Loucy (cell line): ENCODE measurements around the gene NR2F1.

ENCODE experiments used
- H2AFZ ChIP-seq: fragments of 200-600 bp; sonication (generic); 2 replicates; pipeline ENCODE4 v1.6.0; 2016; ENCODE audit warnings: antibody characterized with exemption, mild to moderate bottlenecking, low read length, moderate library complexity
- H3F3A ChIP-seq: fragments of 200-600 bp; 2 replicates; pipeline ENCODE4 v1.6.0; 2016; ENCODE audit warnings: antibody characterized with exemption, low read depth, mild to moderate bottlenecking
- H3K27me3 ChIP-seq: fragments of 200-600 bp; sonication (generic); 2 replicates; pipeline ENCODE4 v1.6.1; 2014; ENCODE audit warnings: low read length, mild to moderate bottlenecking; ENCODE audit not compliant: insufficient read depth, poor library complexity, severe bottlenecking
- H3K36me3 ChIP-seq: fragments of 200-600 bp; sonication (generic); 2 replicates; pipeline ENCODE4 v1.6.1; 2016; ENCODE audit warnings: low read length; ENCODE audit not compliant: insufficient read depth
- H3K4me1 ChIP-seq: fragments of 200-600 bp; sonication (generic); 2 replicates; pipeline ENCODE4 v1.5.1; 2014; ENCODE audit warnings: low read length, mild to moderate bottlenecking; ENCODE audit not compliant: insufficient read depth, poor library complexity, severe bottlenecking
- H3K4me2 ChIP-seq: fragments of 200-600 bp; sonication (generic); 2 replicates; pipeline ENCODE4 v1.6.0; 2014; ENCODE audit warnings: antibody characterized with exemption, low read length, low read depth, mild to moderate bottlenecking; ENCODE audit not compliant: poor library complexity, severe bottlenecking
- H3K4me3 ChIP-seq: fragments of 200-600 bp; sonication (generic); 2 replicates; pipeline ENCODE4 v1.5.1; 2014; ENCODE audit warnings: low read length, mild to moderate bottlenecking, mixed read lengths; ENCODE audit not compliant: poor library complexity, severe bottlenecking
- H3K79me2 ChIP-seq: fragments of 200-600 bp; sonication (generic); 2 replicates; pipeline ENCODE4 v1.6.1; 2014; ENCODE audit warnings: low read length; ENCODE audit not compliant: insufficient read depth
- H3K9ac ChIP-seq: fragments of 200-600 bp; sonication (generic); 2 replicates; pipeline ENCODE4 v1.6.0; 2014; ENCODE audit warnings: mild to moderate bottlenecking, low read depth, low read length, moderate library complexity; ENCODE audit not compliant: poor library complexity, severe bottlenecking
- H3K9me2 ChIP-seq: fragments of 200-600 bp; sonication (generic); replicated peaks from 2 replicates; pipeline ENCODE4 v1.6.1; 2016; ENCODE audit warnings: low read depth, low read length, mixed read lengths
- H3K9me3 ChIP-seq: fragments of 200-600 bp; sonication (generic); 2 replicates; pipeline ENCODE4 v1.6.1; 2014; ENCODE audit warnings: mild to moderate bottlenecking, antibody characterized with exemption, low read length, low read depth; ENCODE audit not compliant: insufficient read depth
- H4K20me1 ChIP-seq: fragments of 200-600 bp; sonication (generic); 2 replicates; pipeline ENCODE4 v1.6.0; 2014; ENCODE audit warnings: antibody characterized with exemption, low read length, mild to moderate bottlenecking; ENCODE audit not compliant: insufficient read depth, poor library complexity, severe bottlenecking
- CTCF ChIP-seq: fragments of 200-600 bp; sonication (generic); conservative IDR thresholded peaks from 2 replicates; pipeline ENCODE4 v1.5.1; 2014; ENCODE audit warnings: mild to moderate bottlenecking, antibody characterized with exemption, low read length
- EZH2phosphoT487 ChIP-seq: fragments of 200-600 bp; IDR thresholded peaks from 2 replicates; pipeline ENCODE4 v1.6.1; 2018; ENCODE audit warnings: antibody characterized with exemption, mild to moderate bottlenecking, moderate library complexity, borderline replicate concordance

NR2F1 gene

GRCh38 chr5:93636837-93637236, 53.8 kb downstream of the NR2F1 start:
- Histone ChIP-seq H3K4me1 (peaks cover 4% of the 10 kb centered on the region), H3K4me2 (no peak overlapping the region), H3K79me2 (no peaks in the 10 kb centered on the region), H3K9me2 (no peaks in the 10 kb centered on the region), H3K36me3 (no peaks in the 10 kb centered on the region), H3K9me3 (no peaks in the 10 kb centered on the region), H3F3A (no peaks in the 10 kb centered on the region), H3K27me3 (no peaks in the 10 kb centered on the region), H3K4me3 (no peak overlapping the region), H4K20me1 (no peaks in the 10 kb centered on the region), H3K9ac (no peak overlapping the region), H2AFZ (no peak overlapping the region)
- no peak for TF ChIP-seq EZH2phosphoT487
- no peak for TF ChIP-seq CTCF

GRCh38 chr5:93637697-93638096, 54.7 kb downstream of the NR2F1 start:
- no peaks in the 10 kb centered on the region for H4K20me1 ChIP-seq
- H3K4me2 ChIP-seq: no peak overlapping the region
- H3K36me3 ChIP-seq: no peaks in the 10 kb centered on the region
- no peak overlapping the region for H3K4me3 ChIP-seq
- no peak for TF ChIP-seq EZH2phosphoT487
- TF ChIP-seq CTCF: no peak
- no peaks in the 10 kb centered on the region for H3F3A ChIP-seq
- peaks cover 4% of the 10 kb centered on the region for H3K4me1 ChIP-seq
- H3K9me3 ChIP-seq: no peaks in the 10 kb centered on the region
- no peak overlapping the region for H2AFZ ChIP-seq
- H3K9ac ChIP-seq: no peak overlapping the region
- no peaks in the 10 kb centered on the region for H3K79me2 ChIP-seq
- no peaks in the 10 kb centered on the region for H3K27me3 ChIP-seq
- no peaks in the 10 kb centered on the region for H3K9me2 ChIP-seq

DNA sequence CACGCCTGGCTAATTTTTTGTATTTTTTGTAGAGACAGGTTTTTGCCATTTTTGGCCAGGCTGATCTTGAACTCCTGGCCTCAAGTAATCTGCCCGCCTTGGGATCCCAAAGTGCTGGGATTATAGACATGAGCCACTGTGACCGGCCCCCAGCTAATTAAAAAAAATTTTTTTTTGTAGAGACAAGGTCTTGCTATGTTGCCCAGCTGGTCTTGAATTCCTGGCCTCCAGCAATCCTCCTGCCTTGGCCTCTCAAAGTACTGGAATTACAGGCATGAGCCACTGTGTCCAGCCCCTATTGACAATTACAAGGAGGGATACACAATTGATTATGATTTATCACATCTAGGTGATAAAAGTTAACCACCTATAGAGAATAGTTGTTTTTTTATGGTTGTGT, 59.5 kb downstream of the NR2F1 start:
- Histone ChIP-seq H3F3A (no peaks in the 10 kb centered on the region), H3K36me3 (no peaks in the 10 kb centered on the region), H3K4me2 (no peak overlapping the region), H3K79me2 (no peaks in the 10 kb centered on the region), H3K9me2 (no peaks in the 10 kb centered on the region), H2AFZ (no peak overlapping the region), H3K9me3 (no peaks in the 10 kb centered on the region), H3K27me3 (no peaks in the 10 kb centered on the region), H3K9ac (no peak overlapping the region), H3K4me3 (no peak overlapping the region), H4K20me1 (no peaks in the 10 kb centered on the region), H3K4me1 (no peaks in the 10 kb centered on the region)
- no peak for TF ChIP-seq EZH2phosphoT487
- no peak for TF ChIP-seq CTCF
